Lower leg skin (tissue), 3 donors: ENCODE measurements around the gene MTHFSD.

ENCODE experiments used
- CTCF ChIP-seq, 3 donors: fragments of 450-650 bp; IDR thresholded peaks; one replicate each; pipeline ENCODE4 v1.5.1; 2016; ENCODE audit warnings: antibody characterized with exemption in 3 of 3, mild to moderate bottlenecking in 3 of 3, moderate library complexity in 2 of 3
- POLR2A ChIP-seq, 2 donors: fragments of 450-650 bp; IDR thresholded peaks; one replicate each; pipeline ENCODE4 v1.6.1; 2016 to 2017; ENCODE audit warnings: antibody characterized with exemption in 2 of 2, mild to moderate bottlenecking in 1 of 2, moderate library complexity in 1 of 2

GRCh38 chr16:86572606-86573005 is 17.6 kb upstream of the MTHFSD start:
- no peak for TF ChIP-seq CTCF (IDR thresholded peaks at IDR 0.05)
- no peak for TF ChIP-seq POLR2A (IDR thresholded peaks at IDR 0.05)
